LNCAP (cell line): ENCODE results near the gene SEH1L.

Source experiments
- TF ChIP-seq, protein P1 (sequence below): fragments of 450-650 bp; IDR thresholded peaks from 2 replicates; pipeline ENCODE4 v1.5.1; 2017; ENCODE audit warnings: mild to moderate bottlenecking

The SEH1L gene

DNA sequence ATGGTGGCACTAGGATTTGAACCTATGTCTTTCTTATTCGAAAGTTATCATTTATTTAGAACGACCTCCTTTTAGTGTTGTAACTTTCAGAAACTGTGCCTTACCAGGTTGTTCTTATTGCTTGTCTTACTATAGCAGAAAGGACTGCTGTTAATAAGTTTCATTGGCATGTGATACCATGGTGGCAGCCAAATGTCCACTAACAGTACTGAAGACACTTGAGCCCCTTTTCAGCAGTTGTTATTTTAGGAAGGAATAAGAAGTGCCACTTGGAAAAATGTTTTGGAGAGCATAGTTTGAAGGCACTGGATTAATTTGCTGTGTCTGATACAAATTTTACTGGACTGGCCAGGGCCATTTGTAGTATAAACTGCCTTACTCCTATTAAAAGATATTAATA lies 81.1 kb downstream of the SEH1L start:
- TF ChIP-seq, protein P1, sequence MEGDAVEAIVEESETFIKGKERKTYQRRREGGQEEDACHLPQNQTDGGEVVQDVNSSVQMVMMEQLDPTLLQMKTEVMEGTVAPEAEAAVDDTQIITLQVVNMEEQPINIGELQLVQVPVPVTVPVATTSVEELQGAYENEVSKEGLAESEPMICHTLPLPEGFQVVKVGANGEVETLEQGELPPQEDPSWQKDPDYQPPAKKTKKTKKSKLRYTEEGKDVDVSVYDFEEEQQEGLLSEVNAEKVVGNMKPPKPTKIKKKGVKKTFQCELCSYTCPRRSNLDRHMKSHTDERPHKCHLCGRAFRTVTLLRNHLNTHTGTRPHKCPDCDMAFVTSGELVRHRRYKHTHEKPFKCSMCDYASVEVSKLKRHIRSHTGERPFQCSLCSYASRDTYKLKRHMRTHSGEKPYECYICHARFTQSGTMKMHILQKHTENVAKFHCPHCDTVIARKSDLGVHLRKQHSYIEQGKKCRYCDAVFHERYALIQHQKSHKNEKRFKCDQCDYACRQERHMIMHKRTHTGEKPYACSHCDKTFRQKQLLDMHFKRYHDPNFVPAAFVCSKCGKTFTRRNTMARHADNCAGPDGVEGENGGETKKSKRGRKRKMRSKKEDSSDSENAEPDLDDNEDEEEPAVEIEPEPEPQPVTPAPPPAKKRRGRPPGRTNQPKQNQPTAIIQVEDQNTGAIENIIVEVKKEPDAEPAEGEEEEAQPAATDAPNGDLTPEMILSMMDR, result no peak

DNA sequence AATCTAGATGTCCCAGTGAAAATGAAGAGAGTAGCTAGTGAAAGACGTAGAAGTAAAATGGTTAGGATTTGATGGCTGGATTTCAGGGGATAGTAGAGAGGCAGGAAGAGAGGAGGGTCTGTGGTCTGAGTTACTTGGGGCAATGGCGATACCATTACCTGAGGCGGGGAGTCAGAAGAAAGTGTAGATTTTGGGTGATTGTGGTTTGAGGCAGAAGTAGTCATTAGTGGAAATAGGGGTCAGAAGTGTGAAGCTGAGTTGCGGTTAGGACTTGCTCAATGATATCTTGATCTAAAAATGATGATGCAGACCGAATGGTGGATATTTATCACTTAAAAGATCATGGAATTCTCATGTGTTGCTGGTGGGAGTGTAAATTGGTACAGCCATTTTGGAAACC lies 84.4 kb downstream of the SEH1L start:
- TF ChIP-seq, protein P1, result no peak

DNA sequence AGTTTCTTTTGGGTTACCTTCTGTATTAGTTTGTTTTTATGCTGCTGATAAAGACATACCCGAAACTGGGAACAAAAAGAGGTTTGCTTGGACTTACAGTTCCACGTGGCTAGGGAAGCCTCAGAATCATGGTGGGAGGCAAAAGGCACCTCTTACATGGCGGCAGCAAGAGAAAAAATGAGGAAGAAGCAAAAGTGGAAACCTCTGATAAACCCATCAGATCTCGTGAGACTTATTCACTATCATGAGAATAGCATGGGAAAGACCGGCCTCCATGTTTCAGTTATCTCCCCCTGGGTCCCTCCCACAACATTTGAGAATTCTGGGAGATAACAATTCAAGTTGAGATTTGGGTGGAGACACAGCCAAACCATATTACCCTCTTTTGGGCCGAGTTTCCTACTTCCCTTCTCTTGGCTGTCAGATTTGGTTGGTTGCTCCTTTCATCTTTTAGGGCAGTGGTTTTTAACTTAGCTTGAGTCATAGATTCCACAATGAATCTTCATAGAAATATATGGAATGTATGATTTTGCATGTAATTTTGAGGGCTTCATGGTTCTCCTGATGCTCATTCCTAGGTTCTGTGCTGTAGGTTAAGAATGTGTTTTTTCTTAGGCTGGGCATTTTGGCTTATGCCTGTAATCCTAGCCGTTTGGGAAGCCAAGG lies 87.6 kb downstream of the SEH1L start:
- TF ChIP-seq, protein P1, result no peak

DNA sequence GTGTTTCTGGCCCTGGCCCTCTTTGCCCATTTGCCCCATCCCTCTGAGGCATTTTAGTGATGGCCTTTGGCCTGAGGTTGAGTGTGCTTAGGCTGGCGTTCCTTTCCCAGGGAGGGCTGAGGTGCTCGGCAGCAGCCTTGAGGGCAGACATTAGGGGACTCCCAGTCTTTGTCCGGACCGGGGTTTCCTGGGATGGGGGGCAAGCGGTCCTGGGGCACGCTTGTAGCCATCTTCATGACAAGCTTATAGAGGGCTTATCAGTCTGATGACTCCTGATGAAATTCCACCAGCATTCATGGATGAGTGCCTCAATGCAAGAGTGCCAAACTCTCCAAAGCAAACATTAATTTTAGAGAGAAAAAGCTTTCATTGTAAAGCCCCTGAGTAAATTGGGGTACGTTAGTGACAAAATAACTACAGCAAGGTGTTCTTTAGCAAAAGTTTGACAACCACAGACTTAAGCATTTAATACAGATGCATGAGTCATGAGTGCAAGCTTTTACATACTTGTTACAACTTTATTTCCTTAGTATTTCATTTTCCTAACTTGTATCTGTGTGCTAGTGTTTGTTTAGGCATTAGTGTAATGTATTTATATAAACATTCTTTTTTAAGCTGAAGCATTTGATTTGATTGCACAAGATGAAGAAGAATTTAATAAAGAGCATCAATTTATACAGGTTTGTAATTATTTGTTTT lies 89.0 kb downstream of the SEH1L start:
- TF ChIP-seq, protein P1, result no peak
